Upper lobe of right lung (tissue), 1 donor: ENCODE data around the gene RBM17. TPM values are rescaled to one million over a fixed set of nuclear protein-coding genes. Genes with fewer than 3 reads are reported as not detected.

Source experiments
- ATAC-seq: fragments of 200-7000 bp; cut with Tn5 transposase; one replicate; pipeline ENCODE4 v1.9.1; 2020; ENCODE audit warnings: mild to moderate bottlenecking, moderate library complexity
- DNase-seq: peaks from one replicate; pipeline ENCODE4 v3.0.0-alpha.2; 2020
- H3K27ac ChIP-seq: fragments of 200-600 bp; one replicate; pipeline ENCODE4 v1.8.0; 2022
- H3K27me3 ChIP-seq: fragments of 200-600 bp; one replicate; pipeline ENCODE4 v1.8.0; 2022; ENCODE audit warnings: mild to moderate bottlenecking
- H3K36me3 ChIP-seq: fragments of 200-600 bp; one replicate; pipeline ENCODE4 v1.8.0; 2022
- H3K4me1 ChIP-seq: fragments of 200-600 bp; one replicate; pipeline ENCODE4 v1.8.0; 2022
- H3K4me3 ChIP-seq: fragments of 200-600 bp; one replicate; pipeline ENCODE4 v1.8.0; 2022; ENCODE audit warnings: mild to moderate bottlenecking
- H3K9me3 ChIP-seq: fragments of 200-600 bp; one replicate; pipeline ENCODE4 v1.8.0; 2022
- CTCF ChIP-seq: fragments of 200-600 bp; IDR thresholded peaks from one replicate; pipeline ENCODE4 v1.8.0; 2022; ENCODE audit warnings: antibody characterized with exemption
- intact Hi-C: fragments of 100-400 bp; cut with DNase I; formaldehyde crosslinking; loops from one replicate; pipeline ENCODE4 v1.11.0; 2022
- total RNA-seq: library from RNA; stranded (reverse); fragmentation: NEBNext Ultra II Directional; extraction: Animal tissue kit (Norgen Biotek cat#: 25700); gene quantifications from one replicate; pipeline ENCODE4 v1.2.1, GENCODE V29; 2021
- donor health status: DM: no; HTN: yes; CAD: no; lungs with severe emphysema.

Gene RBM17
- total RNA-seq, 1 donor from 2014 or later: 92.5 TPM

- no peak overlapping the region for H3K4me3 ChIP-seq
- intact Hi-C loops: no loop called here
- ATAC-seq: no peak
- no peaks in the 10 kb centered on the region for H3K9me3 ChIP-seq
- TF ChIP-seq CTCF: no peak
- DNase-seq: no peak
- H3K27me3 ChIP-seq: peaks cover 8% of the 10 kb centered on the region
- no peak overlapping the region for H3K27ac ChIP-seq
- no peaks in the 10 kb centered on the region for H3K36me3 ChIP-seq
- peaks cover under 1% of the 10 kb centered on the region for H3K4me1 ChIP-seq
Measured at GRCh38 chr10:6134099-6134823, 45.4 kb downstream of the RBM17 start.

- H3K9me3 ChIP-seq: no peaks in the 10 kb centered on the region
- ATAC-seq (no peak), DNase-seq (no peak)
- no peak for TF ChIP-seq CTCF
- intact Hi-C loops: no loop called here
- no peak overlapping the region for H3K27ac ChIP-seq
- no peak overlapping the region for H3K4me3 ChIP-seq
- H3K4me1 ChIP-seq: no peaks in the 10 kb centered on the region
- peaks cover 8% of the 10 kb centered on the region for H3K27me3 ChIP-seq
- H3K36me3 ChIP-seq: no peaks in the 10 kb centered on the region
Measured at GRCh38 chr10:6135039-6135438, 46.2 kb downstream of the RBM17 start.

DNA sequence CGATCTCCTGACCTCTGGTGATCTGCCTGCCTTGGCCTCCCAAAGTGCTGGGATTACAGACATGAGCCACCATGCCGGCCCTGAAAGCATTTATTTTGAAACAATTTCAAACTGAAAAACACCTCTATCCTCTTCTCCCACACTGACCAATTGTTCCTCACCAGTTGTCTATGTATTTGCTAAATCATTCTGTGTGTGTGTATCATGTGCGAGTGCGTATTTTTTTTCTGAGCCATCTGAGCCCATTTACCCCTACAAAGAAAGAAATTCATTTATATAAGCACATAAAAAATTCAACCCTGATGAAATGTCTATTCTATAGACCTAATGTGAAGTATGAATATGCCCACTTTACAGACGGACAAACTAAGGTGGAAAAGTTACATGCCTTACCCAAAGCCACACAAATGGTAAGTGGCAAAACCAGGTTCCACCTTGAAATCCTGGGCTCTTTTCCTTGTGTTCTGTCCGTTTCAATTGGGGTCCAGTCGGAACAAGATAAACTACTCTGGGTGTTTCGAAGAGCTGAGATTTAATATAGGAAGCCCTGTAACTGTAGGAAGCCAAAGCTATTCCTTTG is 46.8 kb downstream of the RBM17 start:
- no peak for DNase-seq
- no peak for ATAC-seq
- Histone ChIP-seq H3K36me3 (no peaks in the 10 kb centered on the region), H3K9me3 (no peaks in the 10 kb centered on the region), H3K27ac (no peak overlapping the region), H3K27me3 (peaks cover 8% of the 10 kb centered on the region), H3K4me1 (peaks cover 6% of the 10 kb centered on the region), H3K4me3 (no peak overlapping the region)
- TF ChIP-seq CTCF: no peak
- intact Hi-C loops: no loop called here

GRCh38 chr10:6136215-6137201 is 47.7 kb downstream of the RBM17 start:
- Histone ChIP-seq H3K9me3 (no peaks in the 10 kb centered on the region), H3K4me1 (peaks cover 8% of the 10 kb centered on the region), H3K27me3 (peaks cover 8% of the 10 kb centered on the region), H3K36me3 (no peaks in the 10 kb centered on the region), H3K27ac (no peak overlapping the region), H3K4me3 (no peak overlapping the region)
- no peak for TF ChIP-seq CTCF
- ATAC-seq (no peak), DNase-seq (no peak)
- intact Hi-C loops: no loop called here

GRCh38 chr10:6138456-6138855 is 49.6 kb downstream of the RBM17 start:
- no peak for DNase-seq
- Histone ChIP-seq H3K4me1 (peaks cover 8% of the 10 kb centered on the region), H3K27ac (no peak overlapping the region), H3K9me3 (no peaks in the 10 kb centered on the region), H3K4me3 (no peak overlapping the region), H3K36me3 (no peaks in the 10 kb centered on the region), H3K27me3 (peaks cover 8% of the 10 kb centered on the region)
- intact Hi-C loops: no loop called here
- no peak for ATAC-seq
- TF ChIP-seq CTCF: no peak
